MM.1S (cell line): ENCODE measurements around the gene MAP7D1.

Experiments used
- DNase-seq: peaks from one replicate; pipeline ENCODE4 v3.0.0-alpha.2; 2015
- H2AFZ ChIP-seq: fragments of 300-600 bp; sonication (generic); 2 replicates; pipeline ENCODE4 v1.6.0; 2016; ENCODE audit warnings: antibody characterized with exemption, low read length
- H3F3A ChIP-seq: fragments of 300-600 bp; sonication (generic); 2 replicates; pipeline ENCODE4 v1.6.1; 2016; ENCODE audit warnings: mild to moderate bottlenecking, antibody characterized with exemption, low read length, moderate library complexity, mixed read lengths; ENCODE audit not compliant: insufficient read depth
- H3K27ac ChIP-seq: fragments of 300-600 bp; sonication (generic); 2 replicates; pipeline ENCODE4 v1.5.1; 2016; ENCODE audit warnings: mild to moderate bottlenecking, low read length
- H3K27me3 ChIP-seq: fragments of 300-600 bp; sonication (generic); replicated peaks from 2 replicates; pipeline ENCODE4 v1.6.0; 2016; ENCODE audit warnings: low read length; ENCODE audit not compliant: insufficient read depth
- H3K36me3 ChIP-seq: fragments of 300-600 bp; sonication (generic); replicated peaks from 2 replicates; pipeline ENCODE4 v1.6.1; 2016; ENCODE audit warnings: mild to moderate bottlenecking, low read length, mixed read lengths; ENCODE audit not compliant: insufficient read depth
- H3K4me1 ChIP-seq: fragments of 300-600 bp; sonication (generic); 2 replicates; pipeline ENCODE4 v1.6.1; 2016; ENCODE audit warnings: low read length, mixed read lengths
- H3K4me2 ChIP-seq: fragments of 300-600 bp; sonication (generic); 2 replicates; pipeline ENCODE4 v1.6.0; 2016; ENCODE audit warnings: low read depth, low read length
- H3K4me3 ChIP-seq: fragments of 300-600 bp; sonication (generic); 2 replicates; pipeline ENCODE4 v1.5.1; 2016; ENCODE audit warnings: low read length, mixed read lengths
- H3K79me2 ChIP-seq: fragments of 300-600 bp; sonication (generic); 2 replicates; pipeline ENCODE4 v1.6.1; 2016; ENCODE audit warnings: mixed run types, low read length, mixed read lengths
- H3K9ac ChIP-seq: fragments of 300-600 bp; sonication (generic); 2 replicates; pipeline ENCODE4 v1.6.1; 2016; ENCODE audit warnings: low read length, mixed read lengths
- H3K9me2 ChIP-seq: fragments of 300-600 bp; sonication (generic); replicated peaks from 2 replicates; pipeline ENCODE4 v1.6.1; 2016; ENCODE audit warnings: mild to moderate bottlenecking, low read length, mixed read lengths; ENCODE audit not compliant: insufficient read depth
- H3K9me3 ChIP-seq: fragments of 300-600 bp; sonication (generic); replicated peaks from 2 replicates; pipeline ENCODE4 v1.6.1; 2016; ENCODE audit warnings: mild to moderate bottlenecking, low read length, mixed read lengths; ENCODE audit not compliant: insufficient read depth
- H4K20me1 ChIP-seq: fragments of 300-600 bp; sonication (generic); 2 replicates; pipeline ENCODE4 v1.6.1; 2016; ENCODE audit warnings: mild to moderate bottlenecking, low read length, moderate library complexity, mixed read lengths; ENCODE audit not compliant: insufficient read depth
- EZH2 ChIP-seq: fragments of 300-600 bp; sonication (generic); optimal IDR thresholded peaks from 2 replicates; pipeline ENCODE3; 2017; ENCODE audit warnings: low read depth, mild to moderate bottlenecking, antibody characterized with exemption, low read length, mixed read lengths
- EZH2phosphoT487 ChIP-seq: fragments of 300-600 bp; sonication (generic); IDR thresholded peaks from 2 replicates; pipeline ENCODE4 v1.6.1; 2018; ENCODE audit warnings: antibody characterized with exemption, low read length
- TF ChIP-seq, protein P1 (sequence below): fragments of 300-600 bp; sonication (generic); IDR thresholded peaks from 2 replicates; pipeline ENCODE4 v1.5.1; 2016; ENCODE audit warnings: antibody characterized with exemption, low read length, mixed read lengths

Gene MAP7D1

DNA sequence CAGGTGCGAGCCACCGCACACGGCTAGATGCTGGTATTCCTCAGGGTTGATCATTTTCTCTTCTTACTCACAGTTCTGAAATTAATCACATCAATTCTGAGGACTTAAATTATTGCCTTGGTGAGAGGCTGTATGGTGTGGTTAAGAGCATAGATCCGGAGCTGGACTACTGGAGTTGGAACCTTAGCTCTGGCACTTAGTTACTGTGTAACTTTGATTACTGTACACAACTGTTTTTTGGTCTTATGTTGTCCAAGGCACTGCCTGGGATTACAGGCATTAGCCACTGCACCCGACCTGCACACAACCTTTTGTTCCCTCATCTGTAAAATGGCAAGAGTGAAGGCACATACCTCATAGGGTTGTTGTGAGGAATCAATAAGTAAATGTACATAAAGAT is 42.7 kb downstream of the MAP7D1 start:
- Histone ChIP-seq H4K20me1 (no peaks in the 10 kb centered on the region), H3K4me1 (no peaks in the 10 kb centered on the region), H3K36me3 (no peaks in the 10 kb centered on the region), H3K9me2 (no peaks in the 10 kb centered on the region), H3K4me3 (no peak overlapping the region), H3K9ac (no peak overlapping the region), H3K79me2 (no peaks in the 10 kb centered on the region), H2AFZ (no peak overlapping the region), H3K4me2 (no peak overlapping the region), H3K27ac (no peak overlapping the region), H3K9me3 (no peaks in the 10 kb centered on the region), H3K27me3 (no peaks in the 10 kb centered on the region), H3F3A (no peaks in the 10 kb centered on the region)
- no peak for DNase-seq
- TF ChIP-seq, protein P1, sequence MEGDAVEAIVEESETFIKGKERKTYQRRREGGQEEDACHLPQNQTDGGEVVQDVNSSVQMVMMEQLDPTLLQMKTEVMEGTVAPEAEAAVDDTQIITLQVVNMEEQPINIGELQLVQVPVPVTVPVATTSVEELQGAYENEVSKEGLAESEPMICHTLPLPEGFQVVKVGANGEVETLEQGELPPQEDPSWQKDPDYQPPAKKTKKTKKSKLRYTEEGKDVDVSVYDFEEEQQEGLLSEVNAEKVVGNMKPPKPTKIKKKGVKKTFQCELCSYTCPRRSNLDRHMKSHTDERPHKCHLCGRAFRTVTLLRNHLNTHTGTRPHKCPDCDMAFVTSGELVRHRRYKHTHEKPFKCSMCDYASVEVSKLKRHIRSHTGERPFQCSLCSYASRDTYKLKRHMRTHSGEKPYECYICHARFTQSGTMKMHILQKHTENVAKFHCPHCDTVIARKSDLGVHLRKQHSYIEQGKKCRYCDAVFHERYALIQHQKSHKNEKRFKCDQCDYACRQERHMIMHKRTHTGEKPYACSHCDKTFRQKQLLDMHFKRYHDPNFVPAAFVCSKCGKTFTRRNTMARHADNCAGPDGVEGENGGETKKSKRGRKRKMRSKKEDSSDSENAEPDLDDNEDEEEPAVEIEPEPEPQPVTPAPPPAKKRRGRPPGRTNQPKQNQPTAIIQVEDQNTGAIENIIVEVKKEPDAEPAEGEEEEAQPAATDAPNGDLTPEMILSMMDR: no peak
- TF ChIP-seq EZH2: no peak
- no peak for TF ChIP-seq EZH2phosphoT487

DNA sequence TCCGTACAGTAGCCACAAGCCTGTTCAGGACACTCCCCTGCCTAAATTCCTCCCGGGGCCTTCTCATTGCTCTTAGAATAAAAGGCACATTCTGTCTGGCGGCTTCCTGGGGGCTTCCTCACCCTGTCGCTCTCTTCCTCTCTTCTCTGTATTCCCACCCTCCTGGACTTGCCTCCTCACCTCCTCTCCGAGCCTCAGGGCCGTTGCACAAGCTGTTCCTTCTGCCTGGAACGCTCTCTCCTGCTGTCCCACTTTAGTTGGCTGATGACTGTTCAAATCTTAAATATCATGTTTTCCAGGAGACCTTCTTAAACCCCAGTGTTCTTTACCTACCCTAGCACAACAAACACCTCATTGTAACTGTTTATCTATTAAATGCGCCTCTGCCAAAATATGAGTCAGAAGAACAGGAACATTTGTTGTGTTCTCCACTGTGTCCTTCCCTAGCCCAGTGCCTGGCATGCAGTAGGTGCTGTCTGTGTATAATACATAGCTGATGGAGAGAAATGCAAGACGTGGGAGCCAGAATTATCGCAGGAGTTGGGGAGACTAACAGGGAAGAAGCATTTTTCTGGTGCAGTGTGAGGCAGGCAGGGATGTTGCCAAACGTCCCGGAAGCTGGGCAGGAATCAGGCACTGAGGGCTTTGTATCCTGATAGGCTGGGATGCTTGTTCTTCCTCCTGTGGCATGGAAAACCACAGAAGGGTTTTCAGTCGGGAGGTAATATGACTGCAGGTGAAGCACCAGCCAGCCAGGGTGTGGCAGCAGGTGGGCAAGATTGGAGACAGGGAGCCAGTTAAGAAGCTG is 44.2 kb downstream of the MAP7D1 start:
- no peaks in the 10 kb centered on the region for H3K79me2 ChIP-seq
- no peaks in the 10 kb centered on the region for H3K27me3 ChIP-seq
- 0 out of 2 replicates have a peak overlapping the region, but pooled peaks have one; percentile 19 for H2AFZ ChIP-seq
- H3F3A ChIP-seq: no peaks in the 10 kb centered on the region
- no peaks in the 10 kb centered on the region for H3K9me3 ChIP-seq
- no peaks in the 10 kb centered on the region for H3K4me1 ChIP-seq
- H3K4me2 ChIP-seq: no peak overlapping the region
- TF ChIP-seq, protein P1: no peak
- TF ChIP-seq EZH2phosphoT487 (no peak), EZH2 (no peak)
- no peaks in the 10 kb centered on the region for H3K36me3 ChIP-seq
- H3K4me3 ChIP-seq: no peak overlapping the region
- H3K9ac ChIP-seq: no peak overlapping the region
- H3K27ac ChIP-seq: no peak overlapping the region
- no peak for DNase-seq
- no peaks in the 10 kb centered on the region for H3K9me2 ChIP-seq
- H4K20me1 ChIP-seq: no peaks in the 10 kb centered on the region

DNA sequence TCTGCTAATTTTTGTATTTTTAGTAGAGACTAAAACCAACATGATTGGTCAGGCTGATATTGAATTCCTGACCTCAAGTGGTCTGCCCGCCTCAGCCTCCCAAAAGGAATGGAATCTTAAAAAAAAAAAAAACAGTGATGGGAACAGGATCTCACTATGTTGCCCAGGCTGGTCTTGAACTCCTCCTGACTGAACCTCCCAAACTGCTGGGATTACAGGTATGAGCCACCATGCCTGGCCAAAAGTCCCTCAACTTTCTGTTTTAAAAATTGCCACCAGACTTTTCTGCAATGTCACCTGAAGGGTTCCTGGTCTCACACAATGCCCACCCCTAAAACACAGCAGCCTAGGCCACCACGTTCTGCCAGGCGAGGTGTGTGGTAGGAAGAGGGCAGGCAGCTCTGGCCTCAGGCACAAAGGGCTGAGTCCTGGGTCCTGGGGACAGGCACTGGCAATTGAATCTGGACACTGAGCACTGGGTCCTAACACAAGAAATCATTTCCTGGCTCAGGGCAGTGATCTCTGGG is 47.1 kb downstream of the MAP7D1 start:
- Histone ChIP-seq H3K27ac (no peak overlapping the region), H3K4me2 (no peak overlapping the region)
- TF ChIP-seq EZH2phosphoT487 (no peak), EZH2 (no peak)
- TF ChIP-seq, protein P1: no peak

More for the DNA sequence above, 47.1 kb downstream of the MAP7D1 start:
- Histone ChIP-seq H2AFZ (no peak overlapping the region), H3K4me3 (no peak overlapping the region), H4K20me1 (no peaks in the 10 kb centered on the region), H3K4me1 (no peaks in the 10 kb centered on the region), H3K36me3 (no peaks in the 10 kb centered on the region), H3K9me3 (no peaks in the 10 kb centered on the region), H3K27me3 (no peaks in the 10 kb centered on the region), H3K79me2 (no peaks in the 10 kb centered on the region), H3K9me2 (no peaks in the 10 kb centered on the region), H3F3A (no peaks in the 10 kb centered on the region), H3K9ac (no peak overlapping the region)
- no peak for DNase-seq
